ENCODE measurements around the gene CEACAM3. TPM values are rescaled to one million over a fixed set of nuclear protein-coding genes. Genes with fewer than 3 reads are reported as not detected.
A peak's percentile ranks its signal among the peaks of the same experiment; 100 is the strongest.

Gene CEACAM3
- total RNA-seq, 6 donors from 2014 or later: 1.4 to 6.0 (median 2.7) TPM; not detected in 1

DNA sequence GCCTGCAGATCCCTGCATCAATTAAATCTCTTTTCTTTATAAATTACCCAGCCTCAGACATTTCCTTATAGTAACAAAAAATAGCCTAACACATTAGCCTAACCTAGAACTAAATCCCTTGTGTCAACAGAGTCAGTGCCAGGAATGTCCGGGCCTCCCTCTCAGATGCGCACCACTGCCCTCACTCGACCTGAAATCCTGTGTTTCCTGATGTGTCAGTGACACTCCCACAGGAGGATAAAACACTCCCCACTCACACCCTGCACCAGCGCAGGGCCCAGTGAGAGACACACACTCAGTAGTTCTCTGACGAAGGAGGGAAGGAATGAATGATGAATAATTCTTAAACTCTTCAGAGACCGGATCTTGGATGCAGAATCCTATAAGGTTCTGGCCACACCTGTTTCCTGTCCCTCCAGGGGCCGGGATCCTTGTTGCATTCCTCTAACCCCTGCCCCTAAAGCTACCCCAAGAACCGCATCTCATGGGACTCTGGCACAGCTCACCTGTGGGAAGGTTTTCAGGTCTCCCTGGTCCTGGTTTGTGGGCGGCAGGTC is 3.1 kb downstream of the CEACAM3 start:
- Histone ChIP-seq H3K9me3 (no peaks in the 10 kb centered on the region), H3K4me1 (peaks cover 0 to 6% (median 2%) of the 10 kb centered on the region in 4 donors), H3K27me3 (no peaks in the 10 kb centered on the region), H3K27ac (peak overlapping the region in 2 of 4 donors; percentile 36 to 81), H3K36me3 (no peaks in the 10 kb centered on the region), H3K4me3 (no peak overlapping the region)
- WGBS, 2 donors: 52 to 57% methylated on average over 7 to 9 of the region's 9 CpGs
- ATAC-seq (ENCODE audit: low FRiP score in 2 of 2) (peak in 1 of 2 donors; percentile 54), DNase-seq (no peak)
- TF ChIP-seq EP300 (IDR thresholded peaks at IDR 0.05) (no peak), POLR2AphosphoS5 (IDR thresholded peaks at IDR 0.05) (no peak), POLR2A (IDR thresholded peaks at IDR 0.05) (no peak)
- TF ChIP-seq, protein P1, sequence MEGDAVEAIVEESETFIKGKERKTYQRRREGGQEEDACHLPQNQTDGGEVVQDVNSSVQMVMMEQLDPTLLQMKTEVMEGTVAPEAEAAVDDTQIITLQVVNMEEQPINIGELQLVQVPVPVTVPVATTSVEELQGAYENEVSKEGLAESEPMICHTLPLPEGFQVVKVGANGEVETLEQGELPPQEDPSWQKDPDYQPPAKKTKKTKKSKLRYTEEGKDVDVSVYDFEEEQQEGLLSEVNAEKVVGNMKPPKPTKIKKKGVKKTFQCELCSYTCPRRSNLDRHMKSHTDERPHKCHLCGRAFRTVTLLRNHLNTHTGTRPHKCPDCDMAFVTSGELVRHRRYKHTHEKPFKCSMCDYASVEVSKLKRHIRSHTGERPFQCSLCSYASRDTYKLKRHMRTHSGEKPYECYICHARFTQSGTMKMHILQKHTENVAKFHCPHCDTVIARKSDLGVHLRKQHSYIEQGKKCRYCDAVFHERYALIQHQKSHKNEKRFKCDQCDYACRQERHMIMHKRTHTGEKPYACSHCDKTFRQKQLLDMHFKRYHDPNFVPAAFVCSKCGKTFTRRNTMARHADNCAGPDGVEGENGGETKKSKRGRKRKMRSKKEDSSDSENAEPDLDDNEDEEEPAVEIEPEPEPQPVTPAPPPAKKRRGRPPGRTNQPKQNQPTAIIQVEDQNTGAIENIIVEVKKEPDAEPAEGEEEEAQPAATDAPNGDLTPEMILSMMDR (IDR thresholded peaks at IDR 0.05): no peak

- no peak overlapping the region for H3K4me3 ChIP-seq
- ATAC-seq (ENCODE audit: low FRiP score in 2 of 2) (no peak), DNase-seq (no peak)
- H3K27ac ChIP-seq: peak overlapping the region in 3 of 4 donors; percentile 78 to 84 (median 81)
- no peaks in the 10 kb centered on the region for H3K36me3 ChIP-seq
- no peaks in the 10 kb centered on the region for H3K9me3 ChIP-seq
- H3K4me1 ChIP-seq: peaks cover 0 to 6% (median 2%) of the 10 kb centered on the region in 4 donors
- no peaks in the 10 kb centered on the region for H3K27me3 ChIP-seq
- TF ChIP-seq EP300 (IDR thresholded peaks at IDR 0.05): no peak
- TF ChIP-seq POLR2A (IDR thresholded peaks at IDR 0.05): no peak
- no peak for TF ChIP-seq POLR2AphosphoS5 (IDR thresholded peaks at IDR 0.05)
- TF ChIP-seq, protein P1 (IDR thresholded peaks at IDR 0.05): no peak
- 76 to 79% methylated on average over 4 of the region's 4 CpGs for WGBS, 2 donors
Observed at GRCh38 chr19:41801031-41801430, 4.6 kb downstream of the CEACAM3 start.

- WGBS, 2 donors: 38 to 42% methylated on average over 2 of the region's 2 CpGs
- Histone ChIP-seq H3K27ac (peak overlapping the region; percentile 56 to 84 (median 80)), H3K4me1 (peaks cover 0 to 6% (median 2%) of the 10 kb centered on the region in 4 donors), H3K27me3 (no peaks in the 10 kb centered on the region), H3K4me3 (no peak overlapping the region), H3K9me3 (no peaks in the 10 kb centered on the region), H3K36me3 (no peaks in the 10 kb centered on the region)
- TF ChIP-seq POLR2AphosphoS5 (IDR thresholded peaks at IDR 0.05): peak in 1 of 2 donors; percentile 34
- TF ChIP-seq, protein P1 (IDR thresholded peaks at IDR 0.05): no peak
- peak in 1 of 2 donors; percentile 73 for ATAC-seq (ENCODE audit: low FRiP score in 2 of 2)
- no peak for DNase-seq
Observed at GRCh38 chr19:41801792-41802211, 5.4 kb downstream of the CEACAM3 start.

DNA sequence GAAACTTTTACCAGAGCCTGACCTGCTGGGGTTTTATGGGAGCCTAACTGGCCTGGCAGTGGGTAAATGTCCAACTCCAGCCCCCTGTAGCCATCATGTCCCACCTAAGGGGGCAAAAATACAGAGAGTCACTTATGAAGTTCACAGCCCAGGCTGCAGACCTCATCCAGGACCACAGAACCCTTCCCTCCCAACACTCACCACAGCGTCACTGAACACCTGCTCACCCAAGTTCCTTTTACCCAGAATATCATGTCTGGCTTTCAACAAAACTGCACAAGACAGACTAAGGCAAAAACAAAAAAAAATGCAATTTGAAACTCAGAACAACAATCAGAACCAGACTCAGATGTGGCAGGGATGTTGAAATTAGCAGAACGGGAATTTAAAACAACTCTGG is 6.4 kb downstream of the CEACAM3 start:
- DNase-seq: no peak
- H3K9me3 ChIP-seq: no peaks in the 10 kb centered on the region
- peak overlapping the region; percentile 56 to 84 (median 80) for H3K27ac ChIP-seq
- H3K27me3 ChIP-seq: no peaks in the 10 kb centered on the region
- 69 to 79% methylated on average over 2 of the region's 2 CpGs for WGBS, 2 donors
- TF ChIP-seq POLR2A (IDR thresholded peaks at IDR 0.05): no peak
- TF ChIP-seq, protein P1 (IDR thresholded peaks at IDR 0.05): no peak
- ATAC-seq (ENCODE audit: low FRiP score in 2 of 2): no peak
- H3K4me1 ChIP-seq: peaks cover 0 to 6% (median 2%) of the 10 kb centered on the region in 4 donors
- no peaks in the 10 kb centered on the region for H3K36me3 ChIP-seq
- H3K4me3 ChIP-seq: no peak overlapping the region

DNA sequence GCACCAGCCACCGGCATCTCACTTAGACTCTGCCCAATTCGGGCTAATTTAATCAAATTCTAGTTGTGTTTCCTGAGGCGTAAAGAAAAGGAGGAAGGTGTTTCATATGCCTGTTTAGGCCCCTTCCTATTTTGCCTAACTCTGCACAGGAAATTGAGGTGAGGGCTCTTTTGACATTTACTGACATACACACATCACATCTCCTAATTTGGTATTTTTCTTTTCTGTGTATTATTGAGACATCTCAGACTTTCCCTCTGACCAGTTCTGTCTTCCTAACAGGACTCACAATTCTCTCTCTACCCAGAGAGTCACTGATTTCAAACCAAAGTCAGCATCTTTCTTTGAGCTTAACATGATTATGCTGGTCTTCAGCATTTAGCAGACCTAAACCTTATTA is 7.9 kb downstream of the CEACAM3 start:
- no peaks in the 10 kb centered on the region for H3K9me3 ChIP-seq
- peaks cover 0 to 6% (median 2%) of the 10 kb centered on the region in 4 donors for H3K4me1 ChIP-seq
- DNase-seq: no peak
- no peak overlapping the region for H3K4me3 ChIP-seq
- no peak for TF ChIP-seq POLR2A (IDR thresholded peaks at IDR 0.05)
- no peaks in the 10 kb centered on the region for H3K36me3 ChIP-seq
- ATAC-seq (ENCODE audit: low FRiP score in 2 of 2): no peak
- WGBS, 2 donors: 74 to 80% methylated on average over 3 of the region's 3 CpGs
- no peaks in the 10 kb centered on the region for H3K27me3 ChIP-seq
- peak overlapping the region in 3 of 4 donors; percentile 63 to 84 (median 81) for H3K27ac ChIP-seq
